ENCODE results near the gene CRTC1. TPM values are rescaled to one million over a fixed set of nuclear protein-coding genes. Genes with fewer than 3 reads are reported as not detected.

CRTC1 gene
- total RNA-seq, 1 experiment from 2014 or later, result 12.3 TPM

DNA sequence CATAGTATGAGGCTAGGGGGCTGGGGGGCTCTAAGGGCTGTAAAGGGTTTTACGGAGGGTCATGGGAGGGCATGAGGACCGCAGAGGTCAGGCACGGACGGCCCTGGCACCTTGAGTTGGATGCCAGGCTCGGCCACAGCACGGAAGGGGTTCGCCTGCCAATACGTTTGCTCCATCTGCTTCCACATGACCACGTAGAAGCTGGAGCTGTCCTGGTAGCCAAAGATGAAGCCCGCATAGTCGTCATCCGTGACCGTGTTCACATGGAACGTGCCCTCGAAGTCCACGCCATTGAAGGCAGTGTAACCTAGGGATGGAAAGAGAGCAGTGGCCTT is 101.3 kb downstream of the CRTC1 start:
- Mint-ChIP-seq H3K9me3 (no peaks in the 10 kb centered on the region), H3K4me1 (peaks cover 14% of the 10 kb centered on the region), H3K36me3 (0 out of 2 replicates have a peak, but pooled peaks cover 2% of the 10 kb centered on the region), H3K27ac (no peak overlapping the region), H3K27me3 (ENCODE audit: low read depth) (peaks cover 100% of the 10 kb centered on the region), H3K4me3 (no peak overlapping the region)
- ChIA-PET CTCF (interaction anchor here (3.0 kb wide), 1 partner anchor 62 kb away, joined by 13 read pairs; no protein-coding TSS in a partner anchor), POLR2A (no interaction called here)
- TF ChIP-seq CREB1 (CRISPR knock-in tag; IDR thresholded peaks at IDR 0.05), result no peak
- TF ChIP-seq, protein P1, sequence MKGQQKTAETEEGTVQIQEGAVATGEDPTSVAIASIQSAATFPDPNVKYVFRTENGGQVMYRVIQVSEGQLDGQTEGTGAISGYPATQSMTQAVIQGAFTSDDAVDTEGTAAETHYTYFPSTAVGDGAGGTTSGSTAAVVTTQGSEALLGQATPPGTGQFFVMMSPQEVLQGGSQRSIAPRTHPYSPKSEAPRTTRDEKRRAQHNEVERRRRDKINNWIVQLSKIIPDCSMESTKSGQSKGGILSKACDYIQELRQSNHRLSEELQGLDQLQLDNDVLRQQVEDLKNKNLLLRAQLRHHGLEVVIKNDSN (CRISPR knock-in tag; IDR thresholded peaks at IDR 0.05), result no peak
- TF ChIP-seq AR (CRISPR knock-in tag; IDR thresholded peaks at IDR 0.05), result no peak
- TF ChIP-seq, protein P2, sequence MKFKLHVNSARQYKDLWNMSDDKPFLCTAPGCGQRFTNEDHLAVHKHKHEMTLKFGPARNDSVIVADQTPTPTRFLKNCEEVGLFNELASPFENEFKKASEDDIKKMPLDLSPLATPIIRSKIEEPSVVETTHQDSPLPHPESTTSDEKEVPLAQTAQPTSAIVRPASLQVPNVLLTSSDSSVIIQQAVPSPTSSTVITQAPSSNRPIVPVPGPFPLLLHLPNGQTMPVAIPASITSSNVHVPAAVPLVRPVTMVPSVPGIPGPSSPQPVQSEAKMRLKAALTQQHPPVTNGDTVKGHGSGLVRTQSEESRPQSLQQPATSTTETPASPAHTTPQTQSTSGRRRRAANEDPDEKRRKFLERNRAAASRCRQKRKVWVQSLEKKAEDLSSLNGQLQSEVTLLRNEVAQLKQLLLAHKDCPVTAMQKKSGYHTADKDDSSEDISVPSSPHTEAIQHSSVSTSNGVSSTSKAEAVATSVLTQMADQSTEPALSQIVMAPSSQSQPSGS (CRISPR knock-in tag; IDR thresholded peaks at IDR 0.05; ENCODE audit: borderline replicate concordance, low read depth), result no peak
- no peak for TF ChIP-seq KAT7 (CRISPR knock-in tag; IDR thresholded peaks at IDR 0.05; ENCODE audit: borderline replicate concordance)
- TF ChIP-seq EMX1 (CRISPR knock-in tag; IDR thresholded peaks at IDR 0.05), result no peak
- no peak for TF ChIP-seq CREM (CRISPR knock-in tag; IDR thresholded peaks at IDR 0.05)
- no peak for TF ChIP-seq JUN (CRISPR knock-in tag; IDR thresholded peaks at IDR 0.05)
- TF ChIP-seq ZNF396 (CRISPR knock-in tag; IDR thresholded peaks at IDR 0.05; ENCODE audit: borderline replicate concordance), result no peak
- no peak for TF ChIP-seq IRF2 (CRISPR knock-in tag; IDR thresholded peaks at IDR 0.05; ENCODE audit: borderline replicate concordance, low read depth)
- no peak for TF ChIP-seq SMAD4 (CRISPR knock-in tag; IDR thresholded peaks at IDR 0.05)
- no peak for TF ChIP-seq ZNF423 (CRISPR knock-in tag; IDR thresholded peaks at IDR 0.05)
- no peak for TF ChIP-seq AFF4 (CRISPR knock-in tag; IDR thresholded peaks at IDR 0.05; ENCODE audit: borderline replicate concordance)
- no peak for TF ChIP-seq ZNF281 (CRISPR knock-in tag; IDR thresholded peaks at IDR 0.05)
- no peak for TF ChIP-seq ZNF138 (CRISPR knock-in tag; conservative IDR thresholded peaks at IDR 0.05)
- no peak for TF ChIP-seq TP53 (CRISPR knock-in tag; IDR thresholded peaks at IDR 0.05)
- TF ChIP-seq MXD4 (CRISPR knock-in tag; IDR thresholded peaks at IDR 0.05; ENCODE audit: borderline replicate concordance), result no peak
- TF ChIP-seq, protein P3, sequence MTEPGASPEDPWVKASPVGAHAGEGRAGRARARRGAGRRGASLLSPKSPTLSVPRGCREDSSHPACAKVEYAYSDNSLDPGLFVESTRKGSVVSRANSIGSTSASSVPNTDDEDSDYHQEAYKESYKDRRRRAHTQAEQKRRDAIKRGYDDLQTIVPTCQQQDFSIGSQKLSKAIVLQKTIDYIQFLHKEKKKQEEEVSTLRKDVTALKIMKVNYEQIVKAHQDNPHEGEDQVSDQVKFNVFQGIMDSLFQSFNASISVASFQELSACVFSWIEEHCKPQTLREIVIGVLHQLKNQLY (CRISPR knock-in tag; IDR thresholded peaks at IDR 0.05), result no peak
- TF ChIP-seq JAZF1 (CRISPR knock-in tag; IDR thresholded peaks at IDR 0.05), result no peak
- DNase-seq (ENCODE audit: low spot score) (no peak), ATAC-seq (no peak)
